Stromal cell of bone marrow (primary cell): Measurements from ENCODE around the gene KCNMB2.

ENCODE experiments used
- DNase-seq: peaks from one replicate; pipeline ENCODE4 v3.0.0-alpha.2; 2012; ENCODE audit warnings: low read depth

KCNMB2 gene

GRCh38 chr3:178868681-178869080, 332.4 kb downstream of the KCNMB2 start:
- DNase-seq, result no peak

- DNase-seq, result no peak
These were observed 333.8 kb downstream of the KCNMB2 start for GRCh38 chr3:178870085-178870484.

GRCh38 chr3:178875157-178875556, 338.9 kb downstream of the KCNMB2 start:
- no peak for DNase-seq

GRCh38 chr3:178875836-178876235, 339.6 kb downstream of the KCNMB2 start:
- no peak for DNase-seq

GRCh38 chr3:178880274-178880673, 344.0 kb downstream of the KCNMB2 start:
- DNase-seq, result no peak
